T-cell (primary cell): ENCODE data around the gene FMN1. TPM values are rescaled to one million over a fixed set of nuclear protein-coding genes. Genes with fewer than 3 reads are reported as not detected.

Experiments used
- ATAC-seq, 4 experiments: fragments of 200-7000 bp in 3 of 4; fragments of 150-1000 bp in 1 of 4; cut with Tn5 transposase; replicated peaks in 1 of 4; 1 replicate in 3 of 4; 2 replicates in 1 of 4; pipeline ENCODE4 v1.10.0; 2021; ENCODE audit warnings: moderate library complexity in 3 of 4, mild to moderate bottlenecking in 2 of 4, moderate number of reproducible peaks in 1 of 4
- CTCF ChIA-PET, 2 donors: fragments of 300-600 bp; sonication (Branson Sonifier 250); formaldehyde crosslinking; loops; one replicate each; lab custom pipeline; 2022; ENCODE audit warnings: antibody characterized with exemption in 2 of 2; lab: Charles Lee
- POLR2A ChIA-PET, 2 donors: fragments of 300-600 bp; sonication (Branson Sonifier 250); formaldehyde crosslinking; loops; one replicate each; lab custom pipeline; 2022; ENCODE audit warnings: antibody characterized with exemption in 2 of 2; lab: Charles Lee
- DNase-seq, 35 experiments: peaks; one replicate each; pipeline versions ENCODE4 v3.0.0 to v3.0.0-alpha.2; 2013 to 2023
- H3K27ac ChIP-seq: one replicate; pipeline ENCODE4 v1.5.1; 2013; ENCODE audit warnings: low read length
- H3K27me3 ChIP-seq, 2 experiments: replicated peaks in 1 of 2; 1 replicate in 1 of 2; 2 replicates in 1 of 2; pipeline versions ENCODE4 v1.6.1 to v1.7.0; 2013; ENCODE audit warnings: low read length in 1 of 2, mixed read lengths in 1 of 2; ENCODE audit not compliant: control insufficient read depth in 2 of 2, insufficient read depth in 2 of 2; ENCODE audit errors: extremely low read depth in 1 of 2
- H3K36me3 ChIP-seq, 2 donors: 1 replicate in 1 of 2; 2 replicates in 1 of 2; pipeline versions ENCODE4 v1.6.1 to v1.7.0; 2013; ENCODE audit warnings: low read length in 1 of 2; ENCODE audit not compliant: control insufficient read depth in 2 of 2, insufficient read depth in 1 of 2; ENCODE audit errors: extremely low read depth in 1 of 2
- H3K4me1 ChIP-seq, 2 experiments: 1 replicate in 1 of 2; 2 replicates in 1 of 2; pipeline versions ENCODE4 v1.6.1 to v1.7.0; 2013; ENCODE audit warnings: low read length in 2 of 2, mixed read lengths in 1 of 2; ENCODE audit not compliant: insufficient read depth in 2 of 2, control insufficient read depth in 1 of 2; ENCODE audit errors: extremely low read depth in 1 of 2
- H3K4me3 ChIP-seq, 2 donors: 1 replicate in 1 of 2; 2 replicates in 1 of 2; pipeline versions ENCODE4 v1.5.1 to v1.7.0; 2013; ENCODE audit warnings: mild to moderate bottlenecking in 2 of 2, low read length in 1 of 2, moderate library complexity in 1 of 2; ENCODE audit not compliant: control insufficient read depth in 1 of 2; ENCODE audit errors: extremely low read depth in 1 of 2
- H3K9me3 ChIP-seq: 2 replicates; pipeline ENCODE4 v1.7.0; 2013
- H3K27ac Mint-ChIP-seq, 2 donors: one replicate each; pipeline ENCODE4 v1.8.0; 2020 to 2021; ENCODE audit warnings: mild to moderate bottlenecking in 2 of 2, mixed read lengths in 2 of 2
- H3K27me3 Mint-ChIP-seq, 2 donors: one replicate each; pipeline ENCODE4 v1.8.0; 2021 to 2022; ENCODE audit warnings: mixed read lengths in 2 of 2
- H3K36me3 Mint-ChIP-seq: one replicate; pipeline ENCODE4 v1.8.0; 2021; ENCODE audit warnings: mixed read lengths
- H3K4me1 Mint-ChIP-seq, 3 donors: one replicate each; pipeline ENCODE4 v1.8.0; 2020 to 2022; ENCODE audit warnings: mixed read lengths in 3 of 3, mild to moderate bottlenecking in 1 of 3
- H3K4me3 Mint-ChIP-seq, 3 donors: one replicate each; pipeline ENCODE4 v1.8.0; 2020 to 2022; ENCODE audit warnings: mild to moderate bottlenecking in 3 of 3, mixed read lengths in 3 of 3, moderate library complexity in 3 of 3
- H3K9me3 Mint-ChIP-seq, 3 donors: one replicate each; pipeline ENCODE4 v1.8.0; 2020 to 2022; ENCODE audit warnings: mixed read lengths in 3 of 3
- WGBS: methylation state at CpG from one replicate; pipeline ENCODE4 v1.1.5; 2013; ENCODE audit warnings: missing lambda C conversion rate; ENCODE audit not compliant: insufficient coverage; 5-methylcytosine and 5-hydroxymethylcytosine counted together
- total RNA-seq, 35 experiments: library from RNA in 6 of 35; stranded (reverse) in 6 of 35; fragments of 120-200 nt in 1 of 35; gene quantifications; one replicate each; pipeline versions ENCODE4 v1.2.1 to v1.2.4 and lab custom pipeline; 2013 to 2026

FMN1 gene
- total RNA-seq, 5 donors from 2014 or later (not counting 1 experiment from before 2014, with no cell fraction given): 0.20 to 22.4 (median 14.9) TPM

GRCh38 chr15:32935139-32935538, 259.4 kb downstream of the FMN1 start:
- ATAC-seq (no peak), DNase-seq (no peak)
- no peak overlapping the region for H3K27ac Mint-ChIP-seq
- Histone ChIP-seq H3K27ac (no peak overlapping the region), H3K4me1 (no peaks in the 10 kb centered on the region), H3K4me3 (no peak overlapping the region), H3K27me3 (peaks cover 0 to 10% of the 10 kb centered on the region in 2 experiments), H3K9me3 (no peaks in the 10 kb centered on the region), H3K36me3 (no peaks in the 10 kb centered on the region)
- no peaks in the 10 kb centered on the region for H3K36me3 Mint-ChIP-seq
- no peak overlapping the region for H3K4me3 Mint-ChIP-seq
- H3K27me3 Mint-ChIP-seq: peaks cover 3 to 22% of the 10 kb centered on the region in 2 donors
- no peaks in the 10 kb centered on the region for H3K4me1 Mint-ChIP-seq
- H3K9me3 Mint-ChIP-seq: peaks cover 0 to 9% (median 4%) of the 10 kb centered on the region in 3 donors
- ChIA-PET POLR2A (no interaction called here), CTCF (no interaction called here)
- 100% methylated on average over 1 of the region's 5 CpGs for WGBS

GRCh38 chr15:32933236-32933635, 261.3 kb downstream of the FMN1 start:
- ATAC-seq (no peak), DNase-seq (no peak)
- Mint-ChIP-seq H3K27me3 (peaks cover 3 to 22% of the 10 kb centered on the region in 2 donors), H3K4me1 (no peaks in the 10 kb centered on the region), H3K4me3 (no peak overlapping the region), H3K36me3 (no peaks in the 10 kb centered on the region), H3K9me3 (peaks cover 0 to 9% (median 4%) of the 10 kb centered on the region in 3 donors), H3K27ac (no peak overlapping the region)
- H3K27me3 ChIP-seq: peaks cover 0 to 9% of the 10 kb centered on the region in 2 experiments
- ChIA-PET POLR2A (no interaction called here), CTCF (no interaction called here)
- H3K4me1 ChIP-seq: no peaks in the 10 kb centered on the region
- no peaks in the 10 kb centered on the region for H3K9me3 ChIP-seq
- H3K36me3 ChIP-seq: no peaks in the 10 kb centered on the region
- H3K4me3 ChIP-seq: no peak overlapping the region
- H3K27ac ChIP-seq: no peak overlapping the region
- WGBS: no CpG with 5 or more reads among the region's 1 CpG

GRCh38 chr15:32928876-32929275, 265.6 kb downstream of the FMN1 start:
- Histone ChIP-seq H3K36me3 (no peaks in the 10 kb centered on the region), H3K4me3 (no peak overlapping the region), H3K4me1 (no peaks in the 10 kb centered on the region), H3K9me3 (no peaks in the 10 kb centered on the region), H3K27ac (no peak overlapping the region), H3K27me3 (no peaks in the 10 kb centered on the region)
- H3K27ac Mint-ChIP-seq: no peak overlapping the region
- CTCF ChIA-PET: no interaction called here
- ATAC-seq: no peak
- H3K36me3 Mint-ChIP-seq: no peaks in the 10 kb centered on the region
- H3K4me3 Mint-ChIP-seq: no peak overlapping the region
- H3K9me3 Mint-ChIP-seq: peaks cover 0 to 9% (median 0%) of the 10 kb centered on the region in 3 donors
- no peaks in the 10 kb centered on the region for H3K27me3 Mint-ChIP-seq
- POLR2A ChIA-PET: no interaction called here
- no peaks in the 10 kb centered on the region for H3K4me1 Mint-ChIP-seq
- no peak for DNase-seq
- no CpG with 5 or more reads among the region's 3 CpGs for WGBS

GRCh38 chr15:32927124-32927523, 267.4 kb downstream of the FMN1 start:
- Histone ChIP-seq H3K9me3 (no peaks in the 10 kb centered on the region), H3K4me3 (no peak overlapping the region), H3K27me3 (no peaks in the 10 kb centered on the region), H3K27ac (no peak overlapping the region), H3K4me1 (no peaks in the 10 kb centered on the region), H3K36me3 (no peaks in the 10 kb centered on the region)
- no peaks in the 10 kb centered on the region for H3K36me3 Mint-ChIP-seq
- POLR2A ChIA-PET: no interaction called here
- peaks cover 0 to 9% (median 0%) of the 10 kb centered on the region in 3 donors for H3K9me3 Mint-ChIP-seq
- WGBS: no CpG with 5 or more reads among the region's 4 CpGs
- DNase-seq (no peak), ATAC-seq (no peak)
- no peak overlapping the region for H3K4me3 Mint-ChIP-seq
- H3K4me1 Mint-ChIP-seq: no peaks in the 10 kb centered on the region
- CTCF ChIA-PET: no interaction called here
- no peaks in the 10 kb centered on the region for H3K27me3 Mint-ChIP-seq
- H3K27ac Mint-ChIP-seq: no peak overlapping the region

GRCh38 chr15:32923176-32923575, 271.3 kb downstream of the FMN1 start:
- CTCF ChIA-PET: no interaction called here
- DNase-seq (no peak), ATAC-seq (no peak)
- H3K36me3 ChIP-seq: no peaks in the 10 kb centered on the region
- H3K27me3 ChIP-seq: no peaks in the 10 kb centered on the region
- no peak overlapping the region for H3K4me3 Mint-ChIP-seq
- no peaks in the 10 kb centered on the region for H3K4me1 Mint-ChIP-seq
- POLR2A ChIA-PET: no interaction called here
- no peaks in the 10 kb centered on the region for H3K27me3 Mint-ChIP-seq
- no peaks in the 10 kb centered on the region for H3K9me3 ChIP-seq
- WGBS: 27% methylated on average over 2 of the region's 5 CpGs
- H3K36me3 Mint-ChIP-seq: no peaks in the 10 kb centered on the region
- H3K4me3 ChIP-seq: no peak overlapping the region
- no peak overlapping the region for H3K27ac ChIP-seq
- no peaks in the 10 kb centered on the region for H3K4me1 ChIP-seq
- H3K9me3 Mint-ChIP-seq: no peaks in the 10 kb centered on the region
- H3K27ac Mint-ChIP-seq: no peak overlapping the region

- no peaks in the 10 kb centered on the region for H3K36me3 ChIP-seq
- WGBS: no CpG with 5 or more reads among the region's 3 CpGs
- H3K9me3 ChIP-seq: no peaks in the 10 kb centered on the region
- no peaks in the 10 kb centered on the region for H3K4me1 ChIP-seq
- DNase-seq (no peak), ATAC-seq (no peak)
- H3K4me3 Mint-ChIP-seq: no peak overlapping the region
- no peaks in the 10 kb centered on the region for H3K9me3 Mint-ChIP-seq
- POLR2A ChIA-PET: no interaction called here
- H3K4me1 Mint-ChIP-seq: no peaks in the 10 kb centered on the region
- no peaks in the 10 kb centered on the region for H3K27me3 ChIP-seq
- no peak overlapping the region for H3K4me3 ChIP-seq
- no peaks in the 10 kb centered on the region for H3K36me3 Mint-ChIP-seq
- no peaks in the 10 kb centered on the region for H3K27me3 Mint-ChIP-seq
- CTCF ChIA-PET: no interaction called here
- no peak overlapping the region for H3K27ac Mint-ChIP-seq
- H3K27ac ChIP-seq: no peak overlapping the region
Measured at GRCh38 chr15:32922541-32922940, 272.0 kb downstream of the FMN1 start.
